ENCODE data around the gene CCDC47.

DNA sequence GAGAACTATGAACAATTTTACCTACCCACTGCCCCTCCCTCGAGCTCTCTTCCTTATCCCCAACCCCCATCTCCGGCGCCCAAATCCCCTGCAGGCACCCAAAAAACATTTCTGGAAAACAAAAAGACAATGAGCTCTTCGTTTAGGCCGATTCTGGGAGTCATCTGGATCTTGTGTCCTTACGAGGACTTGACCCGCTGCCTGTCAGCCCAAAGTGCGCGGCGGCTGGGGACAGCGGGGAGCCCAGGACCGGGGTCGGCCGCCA lies 32.3 kb downstream of the CCDC47 start:
- TF ChIP-seq, protein P1, sequence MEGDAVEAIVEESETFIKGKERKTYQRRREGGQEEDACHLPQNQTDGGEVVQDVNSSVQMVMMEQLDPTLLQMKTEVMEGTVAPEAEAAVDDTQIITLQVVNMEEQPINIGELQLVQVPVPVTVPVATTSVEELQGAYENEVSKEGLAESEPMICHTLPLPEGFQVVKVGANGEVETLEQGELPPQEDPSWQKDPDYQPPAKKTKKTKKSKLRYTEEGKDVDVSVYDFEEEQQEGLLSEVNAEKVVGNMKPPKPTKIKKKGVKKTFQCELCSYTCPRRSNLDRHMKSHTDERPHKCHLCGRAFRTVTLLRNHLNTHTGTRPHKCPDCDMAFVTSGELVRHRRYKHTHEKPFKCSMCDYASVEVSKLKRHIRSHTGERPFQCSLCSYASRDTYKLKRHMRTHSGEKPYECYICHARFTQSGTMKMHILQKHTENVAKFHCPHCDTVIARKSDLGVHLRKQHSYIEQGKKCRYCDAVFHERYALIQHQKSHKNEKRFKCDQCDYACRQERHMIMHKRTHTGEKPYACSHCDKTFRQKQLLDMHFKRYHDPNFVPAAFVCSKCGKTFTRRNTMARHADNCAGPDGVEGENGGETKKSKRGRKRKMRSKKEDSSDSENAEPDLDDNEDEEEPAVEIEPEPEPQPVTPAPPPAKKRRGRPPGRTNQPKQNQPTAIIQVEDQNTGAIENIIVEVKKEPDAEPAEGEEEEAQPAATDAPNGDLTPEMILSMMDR (IDR thresholded peaks at IDR 0.05; ENCODE audit: low read depth, low read length) = no peak
- no peak for TF ChIP-seq EZH2phosphoT487 (IDR thresholded peaks at IDR 0.05; ENCODE audit: low read depth)
